ENCODE data around the gene CTNNA2.

CTNNA2 gene

GRCh38 chr2:79547568-79547967, 34.7 kb downstream of the CTNNA2 start:
- no peak for TF ChIP-seq CTCF (IDR thresholded peaks at IDR 0.05; ENCODE audit: low read depth, low read length)
- H3K4me3 ChIP-seq (replicated peaks in 1 of 2; ENCODE audit: low read depth in 2 of 2, low read length in 2 of 2): no peak overlapping the region

GRCh38 chr2:79552653-79553052, 39.8 kb downstream of the CTNNA2 start:
- no peak for DNase-seq (ENCODE audit: low read depth in 2 of 2)
- TF ChIP-seq CTCF (IDR thresholded peaks at IDR 0.05; ENCODE audit: low read depth, low read length): no peak
- no peak overlapping the region for H3K4me3 ChIP-seq (replicated peaks in 1 of 2; ENCODE audit: low read depth in 2 of 2, low read length in 2 of 2)

More at GRCh38 chr2:79547568-79547967, 34.7 kb downstream of the CTNNA2 start:
- DNase-seq (ENCODE audit: low read depth in 2 of 2): no peak

- DNase-seq (ENCODE audit: low read depth in 2 of 2): no peak
- no peak for TF ChIP-seq CTCF (IDR thresholded peaks at IDR 0.05; ENCODE audit: low read depth, low read length)
- H3K4me3 ChIP-seq (replicated peaks in 1 of 2; ENCODE audit: low read depth in 2 of 2, low read length in 2 of 2): no peak overlapping the region
Measured at GRCh38 chr2:79554899-79555298, 42.0 kb downstream of the CTNNA2 start.

GRCh38 chr2:79564065-79564464, 51.2 kb downstream of the CTNNA2 start:
- DNase-seq (ENCODE audit: low read depth in 2 of 2): no peak
- TF ChIP-seq CTCF (IDR thresholded peaks at IDR 0.05; ENCODE audit: low read depth, low read length): no peak
- H3K4me3 ChIP-seq (replicated peaks in 1 of 2; ENCODE audit: low read depth in 2 of 2, low read length in 2 of 2): no peak overlapping the region

- H3K4me3 ChIP-seq (replicated peaks in 1 of 2; ENCODE audit: low read depth in 2 of 2, low read length in 2 of 2): no peak overlapping the region
- TF ChIP-seq CTCF (IDR thresholded peaks at IDR 0.05; ENCODE audit: low read depth, low read length): no peak
- no peak for DNase-seq (ENCODE audit: low read depth in 2 of 2)
Measured at GRCh38 chr2:79569048-79569447, 56.2 kb downstream of the CTNNA2 start.

- TF ChIP-seq CTCF (IDR thresholded peaks at IDR 0.05; ENCODE audit: low read depth, low read length): no peak
- DNase-seq (ENCODE audit: low read depth in 2 of 2): no peak
- H3K4me3 ChIP-seq (replicated peaks in 1 of 2; ENCODE audit: low read depth in 2 of 2, low read length in 2 of 2): no peak overlapping the region
Measured at GRCh38 chr2:79573895-79574674, 61.2 kb downstream of the CTNNA2 start.

- TF ChIP-seq CTCF (IDR thresholded peaks at IDR 0.05; ENCODE audit: low read depth, low read length): no peak
- H3K4me3 ChIP-seq (replicated peaks in 1 of 2; ENCODE audit: low read depth in 2 of 2, low read length in 2 of 2): no peak overlapping the region
- DNase-seq (ENCODE audit: low read depth in 2 of 2): no peak
Measured at GRCh38 chr2:79576451-79576850, 63.6 kb downstream of the CTNNA2 start.

All from cardiac fibroblast (primary cell).